ENCODE measurements around the gene STT3A.

The STT3A gene

DNA sequence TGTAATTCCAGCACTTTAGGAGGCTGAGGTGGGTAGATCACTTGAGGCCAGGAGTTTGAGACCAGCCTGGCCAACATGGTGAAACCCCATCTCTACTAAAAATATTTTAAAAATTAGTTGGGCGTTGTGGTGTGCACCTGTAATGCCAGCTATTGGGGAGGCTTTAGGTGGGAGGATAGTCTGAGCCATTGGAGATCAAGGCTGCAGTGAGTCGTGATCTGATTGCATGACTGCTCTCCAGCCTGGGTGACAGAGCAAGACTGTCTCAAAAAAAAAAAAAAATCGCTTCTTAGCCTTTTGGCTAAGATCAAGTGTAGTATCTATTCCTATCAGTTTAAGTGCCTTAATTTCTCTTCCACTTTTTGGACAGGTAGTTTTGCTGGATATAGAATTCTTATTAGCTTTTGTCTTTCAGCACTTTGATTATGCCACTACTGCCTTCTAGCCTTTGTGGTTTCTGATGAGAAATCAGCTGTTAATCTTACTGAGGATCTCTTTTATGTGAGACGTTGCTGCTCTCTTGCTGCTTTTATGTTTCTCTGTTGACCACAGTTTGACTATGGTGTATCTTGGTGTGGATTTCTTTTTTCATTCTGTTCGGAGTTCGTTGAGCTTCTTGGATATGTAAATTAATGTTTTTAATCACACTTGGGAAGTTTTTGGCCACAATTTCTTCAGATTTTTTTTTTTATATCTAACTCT lies 57.0 kb downstream of the STT3A start:
- Histone ChIP-seq H3K27me3 (ENCODE audit: insufficient read depth, insufficient read length) (no peaks in the 10 kb centered on the region), H3K4me1 (ENCODE audit: insufficient read depth, insufficient read length) (no peaks in the 10 kb centered on the region), H3K9ac (ENCODE audit: insufficient read length, low read depth) (no peak overlapping the region), H3K4me3 (ENCODE audit: insufficient read length, low read depth) (no peak overlapping the region), H3K9me3 (ENCODE audit: insufficient read depth, low read length) (no peaks in the 10 kb centered on the region), H3K36me3 (ENCODE audit: insufficient read depth, insufficient read length, low read length) (peaks cover 45% of the 10 kb centered on the region)
- no peak for TF ChIP-seq SUZ12 (IDR thresholded peaks at IDR 0.05; ENCODE audit: extremely low read depth, insufficient read depth, insufficient read length)
- no peak for TF ChIP-seq YY1 (IDR thresholded peaks at IDR 0.05; ENCODE audit: insufficient read depth, insufficient read length)
- no peak for TF ChIP-seq ZNF274 (IDR thresholded peaks at IDR 0.05; ENCODE audit: low read depth, low read length)
- no peak for DNase-seq (ENCODE audit: low read depth, low spot score)

DNA sequence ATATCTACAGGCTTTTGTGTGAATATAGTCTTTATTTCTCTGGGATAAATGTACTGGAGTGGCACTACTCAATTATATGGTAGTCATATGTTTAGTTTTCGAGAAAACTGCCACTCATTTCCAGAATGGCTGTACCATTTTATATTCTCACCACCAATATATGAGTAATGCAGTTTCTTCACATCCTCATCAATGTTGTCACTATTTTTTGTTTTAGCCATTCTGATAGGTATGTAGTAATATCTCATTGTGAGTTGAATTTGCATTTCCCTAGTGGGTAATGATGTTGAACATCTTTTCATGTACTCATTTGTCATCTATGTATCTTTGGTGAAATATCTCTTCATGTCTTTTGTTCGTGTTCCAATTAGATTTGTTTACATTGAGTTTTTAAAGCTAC lies 70.0 kb downstream of the STT3A start:
- Histone ChIP-seq H3K36me3 (ENCODE audit: insufficient read depth, insufficient read length, low read length) (peaks cover 16% of the 10 kb centered on the region), H3K9me3 (ENCODE audit: insufficient read depth, low read length) (no peaks in the 10 kb centered on the region), H3K27me3 (ENCODE audit: insufficient read depth, insufficient read length) (no peaks in the 10 kb centered on the region), H3K4me1 (ENCODE audit: insufficient read depth, insufficient read length) (no peaks in the 10 kb centered on the region), H3K4me3 (ENCODE audit: insufficient read length, low read depth) (no peak overlapping the region), H3K9ac (ENCODE audit: insufficient read length, low read depth) (no peak overlapping the region)
- TF ChIP-seq SUZ12 (IDR thresholded peaks at IDR 0.05; ENCODE audit: extremely low read depth, insufficient read depth, insufficient read length) (no peak), ZNF274 (IDR thresholded peaks at IDR 0.05; ENCODE audit: low read depth, low read length) (no peak), YY1 (IDR thresholded peaks at IDR 0.05; ENCODE audit: insufficient read depth, insufficient read length) (no peak)
- no peak for DNase-seq (ENCODE audit: low read depth, low spot score)

DNA sequence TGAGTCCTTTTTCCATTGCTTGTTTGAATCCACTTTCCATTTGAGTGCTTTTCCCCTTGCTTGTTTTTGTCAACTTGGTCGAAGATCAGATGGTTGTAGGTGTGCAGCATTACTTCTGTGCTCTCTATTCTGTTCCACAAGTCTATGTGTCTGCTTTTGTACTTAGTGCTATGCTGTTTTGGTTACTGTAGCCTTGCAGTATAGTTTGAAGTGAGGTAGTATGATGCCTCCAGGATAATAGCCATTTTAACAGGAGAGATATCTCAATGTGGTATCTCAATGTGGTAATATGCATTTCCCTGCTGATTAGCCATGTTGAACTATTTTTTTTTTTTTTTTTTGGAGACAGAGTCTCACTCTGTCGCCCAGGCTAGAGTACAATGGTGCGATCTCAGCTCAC lies 71.3 kb downstream of the STT3A start:
- Histone ChIP-seq H3K4me3 (ENCODE audit: insufficient read length, low read depth) (no peak overlapping the region), H3K9me3 (ENCODE audit: insufficient read depth, low read length) (no peaks in the 10 kb centered on the region), H3K36me3 (ENCODE audit: insufficient read depth, insufficient read length, low read length) (peaks cover 9% of the 10 kb centered on the region), H3K27me3 (ENCODE audit: insufficient read depth, insufficient read length) (no peaks in the 10 kb centered on the region), H3K9ac (ENCODE audit: insufficient read length, low read depth) (no peak overlapping the region), H3K4me1 (ENCODE audit: insufficient read depth, insufficient read length) (no peaks in the 10 kb centered on the region)
- TF ChIP-seq ZNF274 (IDR thresholded peaks at IDR 0.05; ENCODE audit: low read depth, low read length): no peak
- no peak for TF ChIP-seq SUZ12 (IDR thresholded peaks at IDR 0.05; ENCODE audit: extremely low read depth, insufficient read depth, insufficient read length)
- no peak for TF ChIP-seq YY1 (IDR thresholded peaks at IDR 0.05; ENCODE audit: insufficient read depth, insufficient read length)
- DNase-seq (ENCODE audit: low read depth, low spot score): no peak

GRCh38 chr11:125667151-125667550 lies 74.5 kb downstream of the STT3A start:
- peaks cover 13% of the 10 kb centered on the region for H3K36me3 ChIP-seq (ENCODE audit: insufficient read depth, insufficient read length, low read length)
- no peaks in the 10 kb centered on the region for H3K9me3 ChIP-seq (ENCODE audit: insufficient read depth, low read length)
- DNase-seq (ENCODE audit: low read depth, low spot score): no peak
- H3K4me3 ChIP-seq (ENCODE audit: insufficient read length, low read depth): no peak overlapping the region
- no peaks in the 10 kb centered on the region for H3K27me3 ChIP-seq (ENCODE audit: insufficient read depth, insufficient read length)
- H3K4me1 ChIP-seq (ENCODE audit: insufficient read depth, insufficient read length): no peaks in the 10 kb centered on the region
- H3K9ac ChIP-seq (ENCODE audit: insufficient read length, low read depth): no peak overlapping the region
- TF ChIP-seq YY1 (IDR thresholded peaks at IDR 0.05; ENCODE audit: insufficient read depth, insufficient read length) (no peak), SUZ12 (IDR thresholded peaks at IDR 0.05; ENCODE audit: extremely low read depth, insufficient read depth, insufficient read length) (no peak), ZNF274 (IDR thresholded peaks at IDR 0.05; ENCODE audit: low read depth, low read length) (no peak)

DNA sequence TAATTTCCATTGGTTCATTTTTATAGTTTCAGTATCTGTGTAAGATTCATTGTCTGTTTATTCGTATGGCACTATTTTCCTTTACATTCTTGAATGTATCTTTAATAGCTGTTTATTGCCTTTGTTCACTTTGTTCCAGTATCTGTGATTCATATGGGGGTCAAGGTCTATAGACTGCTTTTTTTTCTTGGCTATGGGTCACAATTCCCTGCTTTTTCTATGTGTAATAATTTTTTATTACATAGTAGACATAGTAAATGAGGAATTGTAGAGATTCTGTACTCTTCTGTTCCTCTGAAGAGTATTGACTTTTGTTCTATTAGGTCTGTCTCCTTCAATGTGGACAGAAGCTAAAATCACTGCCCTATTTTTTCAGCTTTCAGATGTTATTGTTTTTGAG lies 77.5 kb downstream of the STT3A start:
- Histone ChIP-seq H3K4me3 (ENCODE audit: insufficient read length, low read depth) (no peak overlapping the region), H3K36me3 (ENCODE audit: insufficient read depth, insufficient read length, low read length) (peaks cover 18% of the 10 kb centered on the region), H3K9ac (ENCODE audit: insufficient read length, low read depth) (no peak overlapping the region), H3K27me3 (ENCODE audit: insufficient read depth, insufficient read length) (no peaks in the 10 kb centered on the region), H3K9me3 (ENCODE audit: insufficient read depth, low read length) (no peaks in the 10 kb centered on the region), H3K4me1 (ENCODE audit: insufficient read depth, insufficient read length) (no peaks in the 10 kb centered on the region)
- DNase-seq (ENCODE audit: low read depth, low spot score): no peak
- TF ChIP-seq YY1 (IDR thresholded peaks at IDR 0.05; ENCODE audit: insufficient read depth, insufficient read length) (no peak), ZNF274 (IDR thresholded peaks at IDR 0.05; ENCODE audit: low read depth, low read length) (no peak), SUZ12 (IDR thresholded peaks at IDR 0.05; ENCODE audit: extremely low read depth, insufficient read depth, insufficient read length) (no peak)

- H3K9me3 ChIP-seq (ENCODE audit: insufficient read depth, low read length): no peaks in the 10 kb centered on the region
- no peak for DNase-seq (ENCODE audit: low read depth, low spot score)
- H3K4me3 ChIP-seq (ENCODE audit: insufficient read length, low read depth): no peak overlapping the region
- no peaks in the 10 kb centered on the region for H3K27me3 ChIP-seq (ENCODE audit: insufficient read depth, insufficient read length)
- H3K9ac ChIP-seq (ENCODE audit: insufficient read length, low read depth): no peak overlapping the region
- H3K36me3 ChIP-seq (ENCODE audit: insufficient read depth, insufficient read length, low read length): peaks cover 29% of the 10 kb centered on the region
- no peaks in the 10 kb centered on the region for H3K4me1 ChIP-seq (ENCODE audit: insufficient read depth, insufficient read length)
- TF ChIP-seq YY1 (IDR thresholded peaks at IDR 0.05; ENCODE audit: insufficient read depth, insufficient read length) (no peak), ZNF274 (IDR thresholded peaks at IDR 0.05; ENCODE audit: low read depth, low read length) (no peak), SUZ12 (IDR thresholded peaks at IDR 0.05; ENCODE audit: extremely low read depth, insufficient read depth, insufficient read length) (no peak)
Observed at GRCh38 chr11:125671561-125671960, 78.9 kb downstream of the STT3A start.

Measured in NT2/D1 (cell line).